ENCODE measurements around the gene NDUFAF7.
"Not testable (repeated sequence)": the region's sequence is repeated elsewhere in the genome, so short reads cannot be mapped to it uniquely, and the experiment has no call there.

The NDUFAF7 gene, protein sequence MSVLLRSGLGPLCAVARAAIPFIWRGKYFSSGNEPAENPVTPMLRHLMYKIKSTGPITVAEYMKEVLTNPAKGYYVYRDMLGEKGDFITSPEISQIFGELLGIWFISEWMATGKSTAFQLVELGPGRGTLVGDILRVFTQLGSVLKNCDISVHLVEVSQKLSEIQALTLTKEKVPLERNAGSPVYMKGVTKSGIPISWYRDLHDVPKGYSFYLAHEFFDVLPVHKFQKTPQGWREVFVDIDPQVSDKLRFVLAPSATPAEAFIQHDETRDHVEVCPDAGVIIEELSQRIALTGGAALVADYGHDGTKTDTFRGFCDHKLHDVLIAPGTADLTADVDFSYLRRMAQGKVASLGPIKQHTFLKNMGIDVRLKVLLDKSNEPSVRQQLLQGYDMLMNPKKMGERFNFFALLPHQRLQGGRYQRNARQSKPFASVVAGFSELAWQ

DNA sequence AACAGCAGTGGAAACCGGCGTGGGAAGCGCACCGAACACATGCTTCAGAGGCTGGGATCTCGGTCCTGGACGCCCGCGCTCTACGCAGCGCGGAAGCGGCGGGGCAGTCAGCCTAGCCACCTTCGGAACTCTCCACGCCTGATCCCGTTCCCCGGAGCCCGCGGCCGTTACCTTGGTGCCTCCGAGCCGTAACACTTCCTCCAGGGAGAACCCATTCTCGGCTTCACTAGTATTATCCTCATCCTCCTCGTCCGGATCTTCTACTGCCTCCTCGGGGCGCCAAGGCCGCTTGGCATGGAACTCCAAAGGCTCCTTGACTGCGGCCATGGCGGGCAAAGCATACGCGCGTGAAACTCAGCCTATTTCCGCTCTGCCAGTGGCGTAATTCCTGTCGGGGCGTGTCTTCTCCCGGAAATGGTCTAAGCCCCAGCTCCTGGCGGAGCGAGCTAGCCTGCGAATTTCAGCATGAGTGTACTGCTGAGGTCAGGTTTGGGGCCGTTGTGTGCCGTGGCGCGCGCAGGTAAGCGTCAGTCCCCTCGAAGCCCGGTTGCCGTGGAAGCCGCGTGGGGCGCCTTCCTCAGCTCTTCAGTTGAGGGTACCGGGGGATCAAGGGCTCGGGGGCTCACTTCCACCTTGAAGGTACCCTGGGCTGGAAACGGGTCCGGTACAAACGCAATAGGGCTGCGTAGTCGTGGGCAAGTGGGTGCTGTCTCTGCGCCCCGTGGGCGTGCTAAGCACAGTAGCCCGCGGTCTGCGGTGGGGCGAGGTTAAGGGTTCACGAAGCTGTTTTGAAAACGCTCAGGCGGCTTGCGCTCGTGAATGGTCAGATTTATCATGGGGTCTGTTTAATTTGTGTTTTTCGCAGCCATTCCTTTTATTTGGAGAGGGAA lies at the start of gene NDUFAF7, which contains the start of gene CEBPZ:
Gene NDUFAF7 (plus strand): TSS at position 418 of the 890 bp plus-strand sequence. CDS start 48 bp downstream, at position 466.
Gene CEBPZ (minus strand): TSS at position 356 of the 890 bp plus-strand sequence. CDS start 29 bp downstream, at position 327.
- peak; percentile 94 for DNase-seq

DNA sequence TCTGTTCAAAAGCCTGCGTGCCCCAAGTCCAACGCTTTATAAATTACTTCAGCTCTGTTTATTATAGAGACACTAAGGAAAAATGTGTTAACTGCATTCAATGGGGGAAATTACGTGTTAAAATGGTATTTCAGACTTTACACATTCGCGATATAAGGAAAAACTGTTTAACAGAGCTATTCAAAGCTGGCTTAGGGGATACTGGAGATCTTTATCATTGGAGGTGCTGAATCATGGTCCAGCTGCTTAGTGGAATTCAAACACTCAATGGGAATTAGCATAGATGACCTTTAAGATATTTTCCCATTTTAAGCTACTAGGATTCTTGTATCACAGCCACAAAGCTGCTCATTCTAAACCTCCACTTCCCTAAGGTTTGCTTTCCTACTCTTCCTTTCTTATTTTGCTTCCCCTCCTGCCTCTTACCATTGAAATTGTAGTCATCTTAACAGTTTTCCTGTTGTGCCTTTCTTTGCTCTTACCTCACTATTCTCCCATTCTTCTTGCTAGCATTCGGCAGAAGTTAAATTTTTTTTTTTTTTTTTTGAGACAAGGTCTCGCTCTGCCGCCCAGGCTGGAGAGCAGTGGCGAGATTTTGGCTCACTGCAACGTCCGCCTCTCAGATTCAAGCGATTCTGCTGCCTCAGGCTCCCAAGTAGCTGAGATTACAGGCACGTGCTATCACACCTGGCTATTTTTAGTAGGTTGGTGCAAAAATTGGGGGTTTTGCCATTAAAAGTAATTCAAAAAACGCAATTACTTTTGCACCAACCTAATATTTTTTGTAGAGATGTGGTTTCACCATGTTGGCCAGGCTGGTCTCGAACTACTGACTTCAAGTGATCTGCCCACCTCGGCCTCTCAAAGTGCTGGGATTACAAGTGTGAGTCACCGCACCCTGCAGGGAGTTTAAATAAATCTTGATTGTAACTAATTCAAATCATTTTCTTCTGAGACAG lies 49.5 kb upstream of the NDUFAF7 start:
- DNase-seq: no peak

DNA sequence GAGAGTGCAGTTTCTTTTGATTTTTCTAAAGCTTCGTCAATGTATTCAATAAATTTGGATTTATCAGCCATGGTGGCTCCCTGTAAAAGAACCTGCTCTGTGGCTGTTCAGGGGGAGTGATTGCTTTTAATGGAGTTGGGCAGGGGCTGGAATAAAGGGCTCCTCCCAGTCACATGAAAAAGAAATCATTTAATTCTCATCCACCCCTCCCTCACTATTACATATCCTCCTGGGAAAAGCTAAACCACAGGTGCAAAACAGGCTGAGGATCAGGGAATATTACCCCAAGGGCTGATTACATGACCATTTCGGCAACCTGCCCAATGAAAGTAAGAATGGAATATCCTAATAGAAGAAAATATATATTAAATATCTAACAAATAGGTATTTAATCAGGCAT lies 42.9 kb upstream of the NDUFAF7 start, which contains the start of gene SULT6B1:
Gene SULT6B1 (minus strand): TSS at position 101 of the 400 bp plus-strand sequence. CDS start 30 bp downstream, at position 71.
- DNase-seq: no peak

DNA sequence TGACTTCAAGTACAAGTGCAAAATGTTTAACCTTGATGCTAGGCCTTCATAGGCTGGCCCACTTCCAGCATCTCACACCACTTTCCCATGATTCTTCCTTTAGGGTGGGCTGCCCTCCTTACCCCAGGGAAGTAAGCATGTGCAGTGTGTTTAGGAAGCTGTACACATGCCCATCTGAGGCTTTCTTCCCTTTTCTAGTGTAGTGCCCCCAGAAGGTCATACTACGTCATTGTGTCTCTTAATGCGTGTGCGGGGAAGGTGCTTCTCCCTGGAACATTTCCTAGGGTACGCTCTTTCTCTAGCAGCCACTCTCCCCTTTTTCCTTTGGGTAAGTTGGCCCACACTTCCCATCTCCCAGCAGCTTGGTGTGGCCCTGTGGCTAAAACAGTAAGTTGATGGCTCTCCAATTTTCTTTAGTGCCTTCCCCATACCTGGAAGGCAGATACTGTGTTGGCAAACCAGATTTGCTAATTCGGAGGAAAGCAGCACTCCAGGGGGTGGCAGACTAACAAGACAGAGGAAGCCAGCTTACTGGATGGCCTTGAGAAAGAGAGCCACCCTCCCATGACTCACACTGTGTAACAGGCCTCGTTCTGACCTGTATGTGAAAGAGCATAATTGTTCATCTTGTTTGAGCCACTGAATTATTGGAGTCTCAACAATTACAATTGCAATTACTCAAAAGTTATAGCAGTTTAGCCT lies 41.9 kb upstream of the NDUFAF7 start:
- no peak for DNase-seq

DNA sequence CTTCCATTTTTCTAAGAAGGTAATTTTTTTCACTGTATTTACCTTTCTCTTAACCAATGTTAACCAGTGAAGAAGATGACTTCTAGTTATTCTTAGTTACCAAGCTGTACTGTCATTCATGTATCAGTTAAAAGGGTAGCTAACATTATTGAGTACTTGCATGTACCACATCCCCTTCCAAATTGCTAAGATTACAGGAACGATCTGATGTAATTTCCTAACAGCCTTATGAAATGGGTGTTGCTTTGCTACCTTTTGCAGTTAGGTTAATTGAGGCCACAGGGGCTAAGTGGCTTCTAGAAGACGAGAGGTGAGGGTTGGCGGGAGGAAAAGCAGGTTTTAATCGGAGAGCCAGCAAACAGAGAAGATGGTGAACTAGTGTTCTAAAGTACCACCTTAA lies 41.2 kb upstream of the NDUFAF7 start:
- no peak for DNase-seq

DNA sequence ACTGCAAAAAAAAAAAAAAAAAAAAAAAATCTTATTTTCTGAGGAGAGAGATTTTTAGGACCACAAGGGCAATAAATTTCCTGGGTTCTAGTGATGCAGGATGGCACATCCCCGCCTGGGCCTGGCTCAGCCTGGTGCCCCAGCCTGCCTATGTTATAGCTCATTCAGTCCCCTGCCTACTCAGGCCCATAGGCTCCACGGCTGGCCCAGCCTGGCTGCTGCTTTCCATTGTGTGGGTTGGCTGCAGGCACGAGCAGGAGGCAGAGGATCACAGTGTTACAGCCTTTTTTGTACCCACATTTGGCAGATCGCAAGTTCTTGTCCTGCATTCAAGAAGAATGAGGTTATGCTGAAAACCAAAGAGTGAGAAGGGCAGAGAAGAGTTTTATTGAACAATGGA lies 40.2 kb upstream of the NDUFAF7 start:
- DNase-seq: no peak

DNA sequence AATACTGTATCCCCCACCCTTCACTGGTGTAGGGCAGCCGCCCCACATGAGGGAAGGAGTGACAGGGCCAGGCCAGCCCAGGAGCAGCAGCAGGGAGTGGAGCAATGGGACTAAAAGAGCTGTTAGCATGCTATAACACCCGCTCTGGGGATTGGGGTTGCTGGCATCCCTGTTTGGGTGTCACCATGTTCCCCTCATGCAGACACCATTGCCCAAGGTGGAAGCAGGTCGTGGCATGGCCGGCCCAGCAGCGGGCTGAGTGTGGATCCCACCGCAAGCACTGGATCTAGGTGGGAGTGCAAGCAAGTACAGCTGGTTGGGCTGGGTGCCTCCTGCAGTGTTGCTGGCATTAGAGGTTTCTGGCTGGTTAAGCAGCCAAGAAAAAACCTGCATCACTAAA lies 39.7 kb upstream of the NDUFAF7 start:
- no peak for DNase-seq

DNA sequence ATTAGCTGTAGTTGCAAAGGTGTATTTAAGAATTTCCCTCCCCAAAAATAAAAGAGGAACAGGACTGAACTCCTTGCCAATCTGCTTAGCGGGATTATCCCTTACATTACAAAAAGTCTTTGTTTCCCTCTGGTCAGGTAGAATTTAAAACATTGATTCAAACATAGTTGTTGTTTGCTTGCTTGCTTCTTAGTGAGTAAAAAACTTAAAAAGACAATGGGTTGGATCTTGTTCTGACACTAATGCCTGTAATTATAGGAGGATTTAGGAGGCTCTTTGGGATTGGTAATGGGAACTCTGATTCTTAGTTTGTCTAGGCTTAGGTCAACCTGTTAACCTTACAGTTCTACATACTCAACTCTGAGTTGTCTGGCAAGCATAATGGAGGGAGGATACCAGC lies 38.9 kb upstream of the NDUFAF7 start:
- DNase-seq: no peak

DNA sequence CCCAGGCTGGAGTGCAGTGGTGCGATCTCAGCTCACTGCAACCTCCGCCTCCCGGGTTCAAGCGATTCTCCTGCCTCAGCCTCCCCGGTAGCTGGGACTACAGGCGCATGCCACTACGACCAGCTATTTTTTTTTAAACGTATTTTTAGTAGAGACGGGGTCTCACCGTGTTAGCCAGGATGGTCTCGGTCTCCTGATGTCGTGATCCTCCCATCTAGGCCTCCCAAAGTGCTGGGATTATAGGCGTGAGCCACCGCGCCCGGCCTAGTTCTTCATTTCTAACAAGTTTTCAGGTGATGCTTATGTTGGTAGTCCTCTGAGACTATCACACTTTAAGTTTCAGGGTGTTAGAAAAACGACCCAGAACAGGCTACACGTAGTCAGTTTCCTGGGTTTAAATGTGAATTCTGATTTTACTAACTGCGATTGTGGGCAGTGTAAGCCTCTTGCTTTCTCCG lies 35.6 kb upstream of the NDUFAF7 start:
- DNase-seq: not testable (repeated sequence)

DNA sequence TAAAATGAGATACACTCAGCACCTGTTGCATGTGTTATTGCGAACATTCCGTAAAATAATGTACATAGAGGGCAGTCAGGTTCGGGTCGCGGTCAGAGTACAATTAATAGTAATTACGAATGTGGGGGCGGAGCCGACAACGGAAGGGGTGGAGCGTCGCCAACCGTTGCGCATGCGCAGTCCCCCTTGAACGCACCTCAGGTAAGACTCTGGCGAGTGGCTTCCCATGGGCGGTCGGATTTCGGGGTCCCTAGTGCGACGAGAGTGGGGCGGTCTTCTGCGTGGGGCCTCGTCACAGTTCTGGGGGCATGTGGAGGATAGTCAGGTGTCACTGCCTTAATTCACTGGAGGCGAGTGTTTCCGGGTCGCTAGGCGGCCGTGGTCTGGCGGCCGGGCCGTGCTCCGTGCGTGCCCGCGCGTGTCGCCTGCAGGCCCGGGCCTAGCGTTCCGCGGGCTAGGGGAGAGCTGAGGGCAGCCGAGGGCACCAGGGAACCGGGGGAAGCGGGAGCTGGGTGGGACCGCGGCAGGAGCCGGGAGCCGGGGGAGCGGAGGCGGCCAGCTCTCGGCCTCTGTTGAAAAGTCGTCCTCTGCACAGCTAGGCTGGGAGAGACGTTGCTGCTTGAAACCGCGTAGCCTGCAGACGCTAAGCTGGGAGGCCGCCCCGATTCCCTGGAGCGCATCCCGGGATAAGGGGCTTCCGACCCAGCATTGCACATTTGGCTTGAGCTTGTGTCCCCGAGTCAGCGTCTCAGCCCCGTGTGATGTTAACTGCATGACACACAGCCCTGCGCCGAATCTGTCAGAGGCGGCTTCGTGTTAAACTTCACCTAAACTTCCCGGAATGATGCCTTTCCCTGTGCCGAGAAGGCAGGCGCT lies 34.9 kb upstream of the NDUFAF7 start, which contains the start of gene CEBPZOS:
Gene CEBPZOS (plus strand): TSS at position 177 of the 876 bp plus-strand sequence. CDS start 3,209 bp downstream, outside the sequence.
- DNase-seq: peak; percentile 86

DNA sequence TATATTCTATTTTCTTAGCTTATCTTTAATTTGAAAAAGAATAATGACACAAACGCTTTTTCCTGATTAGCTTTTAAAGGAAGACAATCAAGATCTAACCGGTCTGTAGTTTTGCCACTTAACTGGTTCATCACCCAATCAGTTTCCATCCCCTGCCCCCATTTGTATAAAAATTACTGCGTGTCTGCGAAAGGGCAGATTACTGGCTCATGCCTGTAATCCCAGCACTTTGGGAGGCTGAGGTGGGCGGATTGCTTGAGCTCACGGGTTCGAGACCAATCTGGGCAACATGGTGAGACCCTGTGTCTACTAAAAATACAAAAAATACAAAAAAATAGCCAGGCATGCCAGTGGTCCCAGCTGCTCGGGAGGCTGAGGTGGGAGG lies 32.8 kb upstream of the NDUFAF7 start:
- DNase-seq: no peak

DNA sequence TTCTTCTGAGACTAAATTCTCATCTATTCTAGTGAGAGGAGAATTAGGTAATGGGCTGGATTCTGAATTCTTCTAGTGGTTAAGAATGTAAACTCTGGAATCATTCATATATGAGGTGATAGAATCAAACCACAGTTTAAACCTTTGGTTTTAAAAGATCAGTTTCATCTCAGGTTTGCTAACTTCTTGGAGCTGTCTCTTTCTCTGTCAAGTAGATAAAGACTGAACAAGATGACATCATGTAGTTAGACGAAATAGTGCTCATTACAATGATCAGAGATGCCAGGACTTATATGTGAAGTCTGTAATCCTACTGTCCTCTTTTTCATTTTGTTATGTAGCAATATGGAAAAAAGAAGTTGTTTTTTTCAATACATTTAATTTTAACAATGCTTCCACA lies 30.2 kb upstream of the NDUFAF7 start:
- no peak for DNase-seq

DNA sequence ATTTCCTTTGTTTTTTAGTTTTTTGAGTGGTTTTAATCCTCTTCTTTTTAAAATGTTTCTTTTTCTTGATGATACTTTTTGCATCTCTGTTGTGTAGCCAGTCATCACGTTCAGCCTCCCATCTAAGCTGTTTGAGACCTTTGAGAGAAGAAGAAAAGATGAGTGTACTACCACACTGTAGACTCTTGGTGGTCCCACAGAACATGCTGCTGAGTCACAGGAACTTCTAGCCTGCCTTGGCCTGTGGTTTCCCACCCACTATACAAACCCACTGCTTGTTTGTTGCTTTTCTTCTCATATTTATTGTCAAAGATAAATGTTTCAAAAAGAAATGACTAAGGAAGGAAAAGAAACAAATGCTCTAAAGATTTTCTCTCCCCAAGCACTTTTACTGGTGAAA lies 29.7 kb upstream of the NDUFAF7 start:
- peak; percentile 35 for DNase-seq

DNA sequence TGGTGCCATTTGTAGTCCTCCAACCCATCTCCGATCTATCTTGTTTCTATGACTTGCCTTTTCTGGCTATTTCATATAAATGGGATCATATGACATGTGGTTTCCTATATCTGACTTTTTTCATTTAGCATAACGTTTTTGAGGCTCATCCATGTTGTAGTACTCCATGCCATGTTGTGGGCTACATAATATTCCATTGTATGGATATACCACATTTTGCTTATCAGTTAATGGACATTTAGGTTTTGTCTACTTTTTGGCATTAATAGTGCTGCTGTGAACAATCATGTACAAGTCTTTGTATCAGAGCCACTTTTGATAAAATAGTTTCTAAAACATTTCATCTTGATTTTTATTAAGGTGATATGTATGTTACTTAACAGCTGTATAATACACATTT lies 27.8 kb upstream of the NDUFAF7 start:
- DNase-seq: no peak

DNA sequence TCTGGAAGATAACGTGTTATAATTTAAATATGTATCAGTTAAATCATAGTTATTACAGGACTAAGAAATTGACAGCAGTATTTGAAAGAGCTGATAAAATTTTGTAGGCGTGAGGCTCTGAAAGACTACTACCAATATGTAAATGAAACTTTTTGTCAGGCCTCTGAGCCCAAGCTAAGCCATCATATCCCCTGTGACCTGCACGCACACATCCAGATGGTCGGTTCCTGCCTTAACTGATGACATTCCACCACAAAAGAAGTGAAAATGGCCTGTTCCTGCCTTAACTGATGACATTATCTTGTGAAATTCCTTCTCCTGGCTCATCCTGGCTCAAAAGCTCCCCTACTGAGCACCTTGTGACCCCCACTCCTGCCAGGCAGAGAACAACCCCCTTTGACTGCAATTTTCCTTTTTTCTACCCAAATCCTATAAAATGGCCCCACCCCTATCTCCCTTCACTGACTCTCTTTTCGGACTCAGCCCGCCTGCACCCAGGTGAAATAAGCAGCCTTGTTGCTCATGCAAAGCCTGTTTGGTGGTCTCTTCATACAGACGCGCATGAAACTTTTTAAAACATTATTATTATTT lies 26.3 kb upstream of the NDUFAF7 start:
- DNase-seq: not testable (repeated sequence)

DNA sequence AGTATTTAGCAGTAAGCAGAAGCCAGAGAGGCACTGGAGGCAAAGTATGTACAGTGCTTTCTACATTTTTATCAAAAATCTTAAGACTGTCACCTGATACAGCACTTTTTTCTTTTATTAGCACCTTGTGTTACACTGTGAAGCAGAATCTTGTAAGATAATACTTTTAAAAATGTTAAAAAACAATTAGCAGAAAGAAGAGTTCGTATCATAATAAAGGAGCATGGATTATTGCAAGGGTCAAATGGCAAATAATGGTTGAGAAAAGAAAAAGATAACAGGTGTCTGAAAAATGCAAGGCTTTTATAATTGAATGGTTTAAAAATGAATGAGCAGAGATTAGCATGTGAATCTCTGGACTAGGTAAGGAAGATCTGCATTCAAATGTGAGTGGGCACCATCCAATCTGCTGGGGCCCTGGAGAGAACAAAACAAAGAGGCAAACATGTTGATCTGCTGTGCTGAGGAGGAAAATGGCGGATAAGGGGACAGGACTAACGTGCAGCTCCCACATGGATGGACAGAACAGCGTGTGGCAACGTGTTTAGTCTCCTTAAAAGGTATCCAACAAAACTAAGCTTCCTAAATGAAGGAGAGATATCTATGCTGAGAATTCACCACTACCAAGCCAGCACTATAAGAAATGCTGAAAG lies 25.6 kb upstream of the NDUFAF7 start:
- DNase-seq: no peak

DNA sequence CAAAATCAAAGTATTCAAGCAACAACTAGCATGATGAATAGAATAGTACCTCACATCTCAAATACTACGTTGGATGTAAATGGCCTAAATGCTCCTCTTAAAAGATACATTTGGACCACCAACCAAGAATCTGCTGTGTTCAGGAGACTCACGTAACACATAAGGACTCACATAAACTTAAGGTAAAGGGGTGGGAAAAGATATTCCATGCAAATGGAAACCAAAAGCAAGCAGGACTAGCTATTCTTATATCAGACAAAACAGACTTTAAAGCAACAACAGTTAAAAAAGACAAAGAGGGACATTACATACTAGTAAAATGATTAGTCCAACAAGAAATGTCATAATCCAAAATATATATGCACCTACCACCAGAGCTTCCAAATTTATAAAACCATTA lies 24.7 kb upstream of the NDUFAF7 start:
- not testable (repeated sequence) for DNase-seq

DNA sequence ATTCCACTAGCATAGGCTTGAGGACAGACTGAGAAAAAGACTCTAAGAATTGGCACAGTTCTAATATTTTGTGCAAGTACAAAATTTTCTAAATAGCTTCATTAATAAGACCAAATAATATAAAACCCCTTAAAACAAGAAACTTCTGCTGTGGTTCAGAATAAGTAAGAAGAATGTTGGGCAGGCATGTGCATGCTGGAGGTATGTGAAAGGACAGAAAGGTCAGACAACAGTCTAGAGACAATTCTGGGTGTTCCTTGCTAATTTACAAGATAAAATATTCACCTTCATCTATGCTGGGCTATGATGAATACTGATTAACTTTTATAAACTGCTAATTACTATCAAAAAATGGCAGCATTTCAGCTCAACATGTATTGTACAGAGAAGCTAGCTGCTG lies 20.2 kb upstream of the NDUFAF7 start:
- DNase-seq: no peak

DNA sequence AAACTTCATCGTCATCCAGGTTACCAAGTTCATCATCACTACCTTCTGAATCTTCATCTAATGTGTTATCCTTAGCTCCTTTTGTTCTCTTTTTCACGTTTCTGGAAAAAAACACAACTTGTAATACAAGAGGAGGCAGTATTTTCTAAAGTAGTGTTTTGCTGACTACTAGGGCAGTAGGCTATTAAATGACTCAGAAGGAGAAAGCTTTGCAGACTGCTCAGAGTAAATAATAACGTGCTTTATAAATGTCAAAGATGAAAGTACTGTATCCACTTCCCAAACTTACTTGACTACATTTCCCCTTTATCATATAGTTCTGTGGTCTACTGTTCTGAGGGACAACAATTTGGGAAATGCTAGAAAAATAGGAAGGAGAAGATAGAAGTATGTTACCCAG lies 19.5 kb upstream of the NDUFAF7 start:
- DNase-seq: no peak
